IMR-90 (cell line): Measurements from ENCODE around the gene OPCML.

Experiments
- BHLHE40 ChIP-seq: fragments of 150-350 bp; IDR thresholded peaks from 2 replicates; pipeline ENCODE4 v1.6.1; 2016; ENCODE audit warnings: mild to moderate bottlenecking, low read depth, low read length
- CEBPB ChIP-seq: IDR thresholded peaks from 2 replicates; pipeline ENCODE4 v1.6.1; 2012; ENCODE audit warnings: low read depth, low read length, improper control_type of control experiment
- MAFK ChIP-seq: IDR thresholded peaks from 2 replicates; pipeline ENCODE4 v1.6.1; 2012; ENCODE audit warnings: low read depth, low read length, improper control_type of control experiment
- MAZ ChIP-seq: IDR thresholded peaks from 2 replicates; pipeline ENCODE4 v1.6.1; 2012; ENCODE audit warnings: low read depth, mild to moderate bottlenecking, low read length, improper control_type of control experiment, moderate library complexity, borderline replicate concordance
- MXI1 ChIP-seq: IDR thresholded peaks from 2 replicates; pipeline ENCODE4 v1.6.1; 2012; ENCODE audit warnings: low read depth, mild to moderate bottlenecking, low read length, moderate library complexity, borderline replicate concordance
- POLR2A ChIP-seq: IDR thresholded peaks from 2 replicates; pipeline ENCODE4 v1.6.1; 2012; ENCODE audit warnings: mild to moderate bottlenecking, low read depth, low read length
- RAD21 ChIP-seq: IDR thresholded peaks from 2 replicates; pipeline ENCODE4 v1.6.1; 2012; ENCODE audit warnings: low read length, improper control_type of control experiment
- RCOR1 ChIP-seq: IDR thresholded peaks from 2 replicates; pipeline ENCODE4 v1.6.1; 2012; ENCODE audit warnings: mild to moderate bottlenecking, low read length, improper control_type of control experiment; ENCODE audit not compliant: insufficient replicate concordance
- USF2 ChIP-seq: fragments of 150-350 bp; IDR thresholded peaks from 2 replicates; pipeline ENCODE4 v1.6.1; 2017; ENCODE audit warnings: mild to moderate bottlenecking, antibody characterized with exemption, low read length, low read depth
- TF ChIP-seq, protein P1 (sequence below): conservative IDR thresholded peaks from 2 replicates; pipeline ENCODE4 v1.5.1; 2012; ENCODE audit warnings: mild to moderate bottlenecking, low read depth, low read length, improper control_type of control experiment

DNA sequence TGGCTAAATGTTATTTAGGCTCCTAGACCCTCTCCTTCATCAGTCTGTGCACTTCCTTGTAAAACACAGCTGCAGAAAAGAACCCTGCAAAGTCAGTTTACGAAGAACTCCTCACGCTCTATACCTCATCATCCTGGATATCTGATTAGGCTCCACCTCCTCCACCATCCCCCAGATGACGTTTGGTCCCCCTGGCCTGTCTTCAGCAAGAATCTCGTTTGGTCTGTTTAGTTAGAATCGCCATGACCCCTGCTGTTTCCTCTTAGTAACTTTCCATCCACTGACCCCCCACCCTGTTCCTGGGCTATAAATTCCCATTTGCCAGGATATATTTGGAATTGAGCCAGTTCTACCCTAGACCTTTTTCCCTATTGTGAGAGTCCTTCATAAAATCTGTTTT lies 214.1 kb downstream of the OPCML start:
- TF ChIP-seq, protein P1, sequence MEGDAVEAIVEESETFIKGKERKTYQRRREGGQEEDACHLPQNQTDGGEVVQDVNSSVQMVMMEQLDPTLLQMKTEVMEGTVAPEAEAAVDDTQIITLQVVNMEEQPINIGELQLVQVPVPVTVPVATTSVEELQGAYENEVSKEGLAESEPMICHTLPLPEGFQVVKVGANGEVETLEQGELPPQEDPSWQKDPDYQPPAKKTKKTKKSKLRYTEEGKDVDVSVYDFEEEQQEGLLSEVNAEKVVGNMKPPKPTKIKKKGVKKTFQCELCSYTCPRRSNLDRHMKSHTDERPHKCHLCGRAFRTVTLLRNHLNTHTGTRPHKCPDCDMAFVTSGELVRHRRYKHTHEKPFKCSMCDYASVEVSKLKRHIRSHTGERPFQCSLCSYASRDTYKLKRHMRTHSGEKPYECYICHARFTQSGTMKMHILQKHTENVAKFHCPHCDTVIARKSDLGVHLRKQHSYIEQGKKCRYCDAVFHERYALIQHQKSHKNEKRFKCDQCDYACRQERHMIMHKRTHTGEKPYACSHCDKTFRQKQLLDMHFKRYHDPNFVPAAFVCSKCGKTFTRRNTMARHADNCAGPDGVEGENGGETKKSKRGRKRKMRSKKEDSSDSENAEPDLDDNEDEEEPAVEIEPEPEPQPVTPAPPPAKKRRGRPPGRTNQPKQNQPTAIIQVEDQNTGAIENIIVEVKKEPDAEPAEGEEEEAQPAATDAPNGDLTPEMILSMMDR: no peak
- no peak for TF ChIP-seq CEBPB
- TF ChIP-seq POLR2A: no peak
- TF ChIP-seq USF2: no peak
- no peak for TF ChIP-seq MAFK
- no peak for TF ChIP-seq RCOR1
- no peak for TF ChIP-seq MAZ
- no peak for TF ChIP-seq MXI1
- no peak for TF ChIP-seq RAD21
- no peak for TF ChIP-seq BHLHE40
